ENCODE measurements around the gene SETD2.
"Not testable (repeated sequence)": the region's sequence is repeated elsewhere in the genome, so short reads cannot be mapped to it uniquely, and the experiment has no call there.

The SETD2 gene

DNA sequence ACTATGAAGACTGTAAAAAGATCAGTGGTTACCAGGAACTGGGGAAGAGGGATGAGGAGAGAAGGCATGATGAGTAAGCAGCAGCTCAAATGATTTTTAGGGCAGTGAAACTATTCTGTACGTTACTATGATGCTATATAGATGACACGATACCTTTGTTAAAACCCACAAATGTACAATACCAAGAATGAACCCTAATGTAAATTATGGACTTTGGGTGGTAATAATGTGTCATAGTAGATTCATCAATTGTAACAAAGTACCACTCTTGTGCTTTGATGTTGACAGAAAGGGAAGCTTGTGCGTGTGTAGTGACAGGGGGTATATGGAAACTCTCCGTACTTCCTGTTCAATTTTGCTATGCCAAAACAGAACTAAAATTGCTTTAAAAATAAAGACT is 132.9 kb downstream of the SETD2 start:
- DNase-seq = not testable (repeated sequence)

DNA sequence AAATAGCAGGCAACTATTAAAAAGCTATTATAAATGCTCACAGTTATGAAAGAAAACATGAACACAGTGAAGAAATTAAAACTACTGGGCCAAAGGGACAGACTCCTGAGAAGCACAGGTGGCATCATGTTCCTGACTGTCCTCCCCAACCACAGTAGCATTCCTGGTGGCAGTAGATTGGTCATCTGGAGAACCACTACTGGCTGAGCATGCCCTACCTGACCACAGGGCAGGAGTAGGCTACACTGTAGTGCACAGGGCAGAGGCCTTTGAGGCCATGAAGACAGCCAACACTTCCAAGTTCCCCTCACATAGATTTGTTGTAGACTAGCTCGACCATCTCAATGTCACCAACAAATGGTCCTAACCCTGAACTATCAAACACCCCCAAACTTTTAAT is 135.2 kb downstream of the SETD2 start:
- DNase-seq = no peak

DNA sequence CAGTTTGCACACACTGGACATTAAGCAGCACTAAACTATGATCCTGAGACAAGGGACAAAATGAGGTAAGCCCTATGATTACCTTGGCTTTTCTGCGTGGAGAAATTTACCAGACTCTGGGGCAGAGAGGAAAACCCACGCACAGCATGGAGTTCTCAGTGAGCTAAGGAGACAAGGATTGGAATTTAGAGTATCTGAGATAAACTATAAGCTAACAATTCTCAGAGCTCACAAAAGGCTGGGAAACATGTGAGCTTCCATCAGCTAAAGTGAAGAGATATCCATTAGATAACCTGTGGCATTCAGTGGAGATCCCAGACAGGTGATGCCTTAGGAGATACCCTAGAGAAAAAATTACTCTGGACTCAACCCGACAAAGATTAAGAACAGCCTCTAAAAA is 135.8 kb downstream of the SETD2 start:
- no peak for DNase-seq

DNA sequence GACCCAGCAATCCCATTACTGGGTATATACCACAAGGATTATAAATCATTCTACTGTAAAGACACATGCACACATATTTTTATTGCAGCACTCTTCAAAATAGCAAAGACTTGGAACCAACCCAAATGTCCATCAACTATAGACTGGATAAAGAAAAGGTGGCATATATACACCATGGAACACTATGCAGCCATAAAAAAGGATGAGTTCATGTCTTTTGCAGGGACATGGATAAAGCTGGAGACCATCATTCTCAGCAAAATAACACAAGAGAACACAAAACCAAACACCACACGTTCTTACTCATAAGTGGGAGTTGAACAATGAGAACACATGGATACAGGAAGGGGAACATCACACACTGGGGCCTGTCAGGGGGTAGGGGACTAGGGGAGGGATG is 137.5 kb downstream of the SETD2 start:
- DNase-seq = not testable (repeated sequence)

DNA sequence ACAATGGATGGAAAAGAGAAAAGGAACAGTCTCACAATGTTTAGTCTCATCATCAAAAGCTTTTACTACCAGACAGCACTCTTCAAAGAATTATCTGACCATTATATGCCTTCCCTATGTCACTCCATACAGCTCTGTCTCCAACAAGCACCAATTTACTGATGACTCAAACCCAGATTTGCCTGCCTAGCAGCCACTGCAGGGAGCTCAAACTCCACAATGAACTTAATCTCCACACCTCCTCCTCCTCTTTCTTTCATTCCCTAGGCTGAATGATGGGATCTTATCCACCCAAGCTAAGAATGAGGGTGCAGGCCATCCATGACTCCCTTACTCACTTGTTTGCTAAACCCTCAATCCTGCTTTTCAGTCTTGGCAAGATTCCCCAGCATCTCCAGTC is 139.0 kb downstream of the SETD2 start:
- DNase-seq = no peak

- DNase-seq = no peak
Measured at GRCh38 chr3:47022641-47023071, 141.3 kb downstream of the SETD2 start.

GRCh38 chr3:47020311-47020710 is 143.6 kb downstream of the SETD2 start:
- DNase-seq = no peak

DNA sequence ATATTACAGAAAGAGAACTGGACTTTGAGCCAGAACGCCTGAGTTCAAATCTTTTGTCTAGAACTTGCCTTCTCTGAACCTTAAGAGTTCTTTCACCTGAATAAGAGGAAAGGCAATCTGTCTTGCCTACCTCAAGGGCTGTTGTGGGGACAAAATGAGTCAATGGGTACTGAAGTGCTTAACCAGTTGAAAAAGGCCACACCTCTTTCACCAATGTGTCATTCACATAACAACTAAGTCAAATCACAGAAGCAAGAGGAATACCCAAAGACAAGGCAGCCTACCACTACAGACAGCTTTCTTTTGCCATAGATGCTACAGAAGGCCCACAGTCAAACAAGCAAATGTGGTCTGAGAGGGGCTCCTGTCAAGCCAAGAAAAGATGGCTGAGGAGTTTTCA is 144.7 kb downstream of the SETD2 start:
- DNase-seq = no peak

DNA sequence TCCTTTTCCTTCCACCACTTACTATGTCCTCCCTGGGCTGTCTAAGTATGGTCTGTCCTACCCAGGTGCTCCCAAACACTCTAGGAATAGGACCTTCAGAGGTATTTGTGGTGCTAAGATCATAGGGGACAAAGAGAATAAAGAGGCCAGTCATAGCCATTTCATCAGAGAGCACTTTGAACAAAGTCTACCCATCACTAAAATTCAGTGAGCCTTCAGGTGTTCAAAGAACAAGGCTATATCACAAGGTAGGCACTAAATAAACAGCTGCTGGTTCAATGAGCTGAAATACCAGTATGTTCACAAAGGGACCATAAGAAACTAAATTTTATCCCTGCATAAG is 145.7 kb downstream of the SETD2 start:
- no peak for DNase-seq

- peak; percentile 61 for DNase-seq
Measured at GRCh38 chr3:47017504-47018268, 146.2 kb downstream of the SETD2 start.

- DNase-seq = peak; percentile 86
Measured at GRCh38 chr3:47016934-47017435, 146.9 kb downstream of the SETD2 start.

GRCh38 chr3:47016086-47016933 is 147.6 kb downstream of the SETD2 start:
- peak; percentile 62 for DNase-seq

- no peak for DNase-seq
Measured at GRCh38 chr3:47015151-47015550, 148.8 kb downstream of the SETD2 start.

GRCh38 chr3:47014036-47014435 is 149.9 kb downstream of the SETD2 start:
- no peak for DNase-seq

DNA sequence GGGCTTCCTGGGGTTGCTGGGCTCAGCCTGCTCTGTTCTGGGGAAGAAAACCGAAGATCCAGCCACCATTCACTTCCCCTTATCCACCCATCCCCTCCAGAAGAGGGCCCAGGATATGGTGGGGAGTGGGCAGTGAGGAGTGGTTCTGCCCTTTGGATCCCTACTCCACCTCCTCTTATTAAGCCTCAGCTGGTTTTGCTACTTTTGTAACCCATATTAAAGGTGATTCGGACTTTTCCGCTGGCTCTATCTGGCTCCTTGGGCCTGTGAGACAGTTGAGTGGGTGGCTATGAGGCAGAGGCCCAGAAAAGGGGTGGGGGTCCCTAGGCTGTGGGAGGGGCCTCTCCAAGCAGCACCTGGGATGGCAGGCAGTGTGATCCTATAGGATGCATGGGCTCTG is 150.7 kb downstream of the SETD2 start:
- DNase-seq = no peak

GRCh38 chr3:47012342-47013230 is 151.3 kb downstream of the SETD2 start:
- no peak for DNase-seq

DNA sequence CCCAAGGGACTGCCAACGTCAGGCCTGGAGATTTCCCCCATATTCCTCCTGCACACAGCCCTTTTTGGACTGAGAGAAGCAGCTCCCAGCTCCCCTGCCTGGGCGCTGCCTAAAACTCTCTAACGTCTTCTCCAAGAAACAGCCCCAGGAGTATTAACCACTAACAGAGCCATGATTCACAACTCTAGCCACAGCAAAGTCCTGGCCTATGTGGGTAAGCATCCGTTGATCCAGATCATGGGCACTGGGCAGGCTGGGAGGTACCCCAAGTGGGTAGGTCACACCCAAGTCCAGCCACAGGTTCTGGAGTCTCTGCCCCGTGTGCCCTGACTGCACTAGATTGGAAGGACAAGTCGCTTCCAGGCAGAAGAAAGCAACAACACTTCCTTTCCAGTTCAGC is 152.5 kb downstream of the SETD2 start:
- DNase-seq = no peak

DNA sequence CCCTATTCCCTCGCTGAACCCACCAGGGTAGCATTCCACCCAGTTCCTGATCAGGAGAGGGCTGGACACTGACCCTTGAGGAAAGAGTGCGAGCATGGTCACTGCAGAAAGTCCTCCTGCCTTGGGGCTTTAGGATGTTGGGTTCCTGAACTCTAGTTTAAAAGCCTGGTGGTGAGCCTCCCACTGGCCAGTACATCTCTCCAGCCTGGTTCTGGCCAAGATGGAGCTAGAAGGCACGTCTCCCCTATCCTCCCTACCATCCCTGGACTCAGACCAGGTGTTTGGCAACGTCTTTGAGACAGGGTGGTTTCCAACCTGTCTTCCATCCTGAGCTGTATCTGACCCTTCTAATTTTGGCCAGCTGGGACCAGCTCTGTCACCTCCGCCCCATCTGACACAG is 153.0 kb downstream of the SETD2 start:
- DNase-seq = no peak

DNA sequence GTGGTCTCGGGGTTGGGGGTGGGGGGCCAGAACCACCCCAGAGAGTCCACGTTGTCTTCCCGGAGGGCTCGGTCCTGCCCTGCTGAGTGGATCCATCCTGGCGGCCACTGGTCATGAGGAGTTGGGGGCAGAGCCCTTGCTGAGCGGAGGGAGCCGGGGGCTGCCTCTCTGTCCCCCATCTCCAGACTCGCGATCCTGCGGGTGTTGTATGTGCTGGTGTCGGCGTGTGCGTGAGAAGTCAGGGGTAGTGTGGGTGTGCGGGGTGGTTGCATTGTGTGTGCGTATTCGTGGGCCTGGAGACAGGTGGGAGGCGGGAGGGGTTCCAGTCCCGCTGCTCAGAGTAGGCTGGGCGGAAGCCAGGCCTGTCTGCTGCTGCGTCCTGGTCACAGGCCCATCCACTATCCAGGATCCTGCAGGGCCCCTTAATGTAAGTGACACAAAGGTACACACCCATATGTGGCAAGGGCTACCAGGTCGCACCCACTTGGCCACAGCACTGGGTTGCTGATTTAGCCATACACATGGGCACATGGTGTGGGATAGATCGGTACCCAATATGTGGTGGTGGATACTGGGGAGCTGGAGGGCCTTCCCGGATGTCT is 153.7 kb downstream of the SETD2 start:
- no peak for DNase-seq

GRCh38 chr3:47009225-47010110 is 154.4 kb downstream of the SETD2 start:
- DNase-seq = peak; percentile 97

DNA sequence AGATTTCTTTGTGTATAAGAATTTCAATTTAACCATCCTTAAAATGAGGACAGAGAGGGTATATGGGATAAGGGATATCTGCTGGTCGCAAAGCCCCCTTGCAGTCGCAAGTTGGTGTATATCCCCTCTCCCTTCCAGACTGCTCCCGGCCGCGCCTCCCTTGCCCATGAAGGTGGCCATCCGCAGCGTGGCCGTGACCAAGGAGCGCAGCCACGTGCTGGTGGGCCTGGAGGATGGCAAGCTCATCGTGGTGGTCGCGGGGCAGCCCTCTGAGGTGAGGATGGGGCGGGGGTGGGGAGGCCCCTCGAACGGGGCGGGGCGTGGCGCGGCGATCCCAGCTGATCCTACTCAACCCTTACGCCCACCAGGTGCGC is 155.1 kb downstream of the SETD2 start:
- DNase-seq = no peak

All from hematopoietic multipotent progenitor cell treated with erythropoietin and hydrocortisone succinate and interleukin-3 and kit ligand, for 4 days (in vitro differentiated cells).